TTC549 (cell line): ENCODE measurements around the gene RABGAP1L.
"Not testable (repeated sequence)": the region's sequence is repeated elsewhere in the genome, so short reads cannot be mapped to it uniquely, and the experiment has no call there.

ENCODE experiments used
- FAIRE-seq: peaks from 2 replicates; lab custom pipeline; 2012; peaks lifted over from hg19 to GRCh38; lab: Jason Lieb, UNC

RABGAP1L gene

DNA sequence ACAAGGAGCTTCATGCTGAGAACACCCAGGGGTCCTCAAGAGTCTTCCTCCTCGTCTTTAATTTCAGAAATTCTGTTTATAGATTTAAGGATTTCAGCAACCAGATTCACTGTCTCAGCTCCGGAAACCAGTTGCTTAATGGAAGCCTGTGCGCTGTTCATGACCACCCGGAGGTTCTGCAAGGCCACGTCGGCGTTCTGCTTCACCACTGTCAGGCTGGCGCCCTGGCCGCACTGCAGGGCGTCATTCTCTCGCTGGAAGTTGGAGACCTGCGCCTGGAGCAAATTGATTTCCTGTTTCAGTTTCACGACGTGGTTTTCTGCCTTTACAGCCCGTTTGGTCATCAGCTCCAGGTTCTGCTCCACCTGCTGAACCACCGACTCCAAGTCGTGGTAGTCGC is 885.3 kb downstream of the RABGAP1L start:
- FAIRE-seq, result not testable (repeated sequence)
